Measurements from ENCODE around the gene TGM1.

DNA sequence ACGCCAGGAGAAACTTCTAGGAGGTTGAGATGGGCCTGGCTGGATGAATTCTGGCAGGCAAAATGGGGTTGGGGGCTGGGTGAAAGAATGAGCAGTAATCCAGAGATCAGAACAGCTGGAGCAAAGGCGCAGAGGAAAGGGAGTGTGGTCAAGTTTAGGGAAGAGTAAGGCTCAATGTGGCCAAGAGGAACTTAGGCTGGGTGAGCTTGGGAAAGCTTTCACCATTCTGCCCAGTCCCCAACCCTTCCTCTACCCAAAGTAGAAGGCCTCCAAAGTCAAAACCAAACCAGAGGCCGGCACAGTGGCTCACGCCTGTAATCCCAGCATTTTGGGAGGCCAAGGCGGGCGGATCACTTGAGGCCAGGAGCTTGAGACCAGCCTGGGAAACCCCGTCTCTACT lies 18.7 kb upstream of the TGM1 start:
- TF ChIP-seq, protein P1, sequence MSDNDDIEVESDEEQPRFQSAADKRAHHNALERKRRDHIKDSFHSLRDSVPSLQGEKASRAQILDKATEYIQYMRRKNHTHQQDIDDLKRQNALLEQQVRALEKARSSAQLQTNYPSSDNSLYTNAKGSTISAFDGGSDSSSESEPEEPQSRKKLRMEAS (IDR thresholded peaks at IDR 0.05), result no peak
- TF ChIP-seq, protein P2, sequence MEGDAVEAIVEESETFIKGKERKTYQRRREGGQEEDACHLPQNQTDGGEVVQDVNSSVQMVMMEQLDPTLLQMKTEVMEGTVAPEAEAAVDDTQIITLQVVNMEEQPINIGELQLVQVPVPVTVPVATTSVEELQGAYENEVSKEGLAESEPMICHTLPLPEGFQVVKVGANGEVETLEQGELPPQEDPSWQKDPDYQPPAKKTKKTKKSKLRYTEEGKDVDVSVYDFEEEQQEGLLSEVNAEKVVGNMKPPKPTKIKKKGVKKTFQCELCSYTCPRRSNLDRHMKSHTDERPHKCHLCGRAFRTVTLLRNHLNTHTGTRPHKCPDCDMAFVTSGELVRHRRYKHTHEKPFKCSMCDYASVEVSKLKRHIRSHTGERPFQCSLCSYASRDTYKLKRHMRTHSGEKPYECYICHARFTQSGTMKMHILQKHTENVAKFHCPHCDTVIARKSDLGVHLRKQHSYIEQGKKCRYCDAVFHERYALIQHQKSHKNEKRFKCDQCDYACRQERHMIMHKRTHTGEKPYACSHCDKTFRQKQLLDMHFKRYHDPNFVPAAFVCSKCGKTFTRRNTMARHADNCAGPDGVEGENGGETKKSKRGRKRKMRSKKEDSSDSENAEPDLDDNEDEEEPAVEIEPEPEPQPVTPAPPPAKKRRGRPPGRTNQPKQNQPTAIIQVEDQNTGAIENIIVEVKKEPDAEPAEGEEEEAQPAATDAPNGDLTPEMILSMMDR (IDR thresholded peaks at IDR 0.05), result no peak
- TF ChIP-seq, protein P3, sequence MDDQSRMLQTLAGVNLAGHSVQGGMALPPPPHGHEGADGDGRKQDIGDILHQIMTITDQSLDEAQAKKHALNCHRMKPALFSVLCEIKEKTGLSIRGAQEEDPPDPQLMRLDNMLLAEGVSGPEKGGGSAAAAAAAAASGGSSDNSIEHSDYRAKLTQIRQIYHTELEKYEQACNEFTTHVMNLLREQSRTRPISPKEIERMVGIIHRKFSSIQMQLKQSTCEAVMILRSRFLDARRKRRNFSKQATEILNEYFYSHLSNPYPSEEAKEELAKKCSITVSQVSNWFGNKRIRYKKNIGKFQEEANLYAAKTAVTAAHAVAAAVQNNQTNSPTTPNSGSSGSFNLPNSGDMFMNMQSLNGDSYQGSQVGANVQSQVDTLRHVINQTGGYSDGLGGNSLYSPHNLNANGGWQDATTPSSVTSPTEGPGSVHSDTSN (IDR thresholded peaks at IDR 0.05), result no peak
- TF ChIP-seq POLR2A (IDR thresholded peaks at IDR 0.05; ENCODE audit: low read length), result no peak
